GM21825 (cell line): ENCODE measurements around the gene DDX24.
"Not testable (repeated sequence)": the region's sequence is repeated elsewhere in the genome, so short reads cannot be mapped to it uniquely, and the experiment has no call there.

Source experiments
- ATAC-seq: cut with Tn5 transposase; IDR thresholded peaks from one replicate; pipeline ENCODE4 v1.9.1; 2021; ENCODE audit warnings: mild to moderate bottlenecking, moderate library complexity; ENCODE audit not compliant: unreplicated experiment

Gene DDX24

GRCh38 chr14:94087891-94088290, 6.9 kb upstream of the DDX24 start:
- ATAC-seq = no peak

- peak; percentile 24 for ATAC-seq
Observed at GRCh38 chr14:94081386-94081820, 401 bp upstream of the DDX24 start.

GRCh38 chr14:94079891-94080620, 946 bp downstream of the DDX24 start:
- ATAC-seq = no peak

- no peak for ATAC-seq
Observed at GRCh38 chr14:94077823-94078222, 3.2 kb downstream of the DDX24 start.

GRCh38 chr14:94077111-94077821, 3.7 kb downstream of the DDX24 start:
- no peak for ATAC-seq

GRCh38 chr14:94075008-94075407, 6.0 kb downstream of the DDX24 start:
- ATAC-seq = no peak

- no peak for ATAC-seq
Observed at GRCh38 chr14:94074534-94074933, 6.5 kb downstream of the DDX24 start.

GRCh38 chr14:94072076-94072475, 8.9 kb downstream of the DDX24 start:
- ATAC-seq = not testable (repeated sequence)

GRCh38 chr14:94066089-94066676, 14.8 kb downstream of the DDX24 start:
- ATAC-seq = no peak

- ATAC-seq = no peak
Observed at GRCh38 chr14:94062344-94062940, 18.6 kb downstream of the DDX24 start.

GRCh38 chr14:94059998-94060397, 21.0 kb downstream of the DDX24 start:
- no peak for ATAC-seq

- no peak for ATAC-seq
Observed at GRCh38 chr14:94058674-94059138, 22.3 kb downstream of the DDX24 start.

- no peak for ATAC-seq
Observed at GRCh38 chr14:94058128-94058673, 22.8 kb downstream of the DDX24 start.

GRCh38 chr14:94056579-94057308, 24.3 kb downstream of the DDX24 start:
- no peak for ATAC-seq

GRCh38 chr14:94054936-94055335, 26.1 kb downstream of the DDX24 start:
- no peak for ATAC-seq

- no peak for ATAC-seq
Observed at GRCh38 chr14:94054401-94054800, 26.6 kb downstream of the DDX24 start.

GRCh38 chr14:94052662-94053061, 28.3 kb downstream of the DDX24 start:
- no peak for ATAC-seq

GRCh38 chr14:94052199-94052598, 28.8 kb downstream of the DDX24 start:
- no peak for ATAC-seq

- ATAC-seq = no peak
Observed at GRCh38 chr14:94051779-94052178, 29.2 kb downstream of the DDX24 start.

GRCh38 chr14:94051115-94051514, 29.9 kb downstream of the DDX24 start:
- ATAC-seq = no peak
